ENCODE data around the gene NKX2-1.
A peak's percentile ranks its signal among the peaks of the same experiment; 100 is the strongest.

NKX2-1 gene

DNA sequence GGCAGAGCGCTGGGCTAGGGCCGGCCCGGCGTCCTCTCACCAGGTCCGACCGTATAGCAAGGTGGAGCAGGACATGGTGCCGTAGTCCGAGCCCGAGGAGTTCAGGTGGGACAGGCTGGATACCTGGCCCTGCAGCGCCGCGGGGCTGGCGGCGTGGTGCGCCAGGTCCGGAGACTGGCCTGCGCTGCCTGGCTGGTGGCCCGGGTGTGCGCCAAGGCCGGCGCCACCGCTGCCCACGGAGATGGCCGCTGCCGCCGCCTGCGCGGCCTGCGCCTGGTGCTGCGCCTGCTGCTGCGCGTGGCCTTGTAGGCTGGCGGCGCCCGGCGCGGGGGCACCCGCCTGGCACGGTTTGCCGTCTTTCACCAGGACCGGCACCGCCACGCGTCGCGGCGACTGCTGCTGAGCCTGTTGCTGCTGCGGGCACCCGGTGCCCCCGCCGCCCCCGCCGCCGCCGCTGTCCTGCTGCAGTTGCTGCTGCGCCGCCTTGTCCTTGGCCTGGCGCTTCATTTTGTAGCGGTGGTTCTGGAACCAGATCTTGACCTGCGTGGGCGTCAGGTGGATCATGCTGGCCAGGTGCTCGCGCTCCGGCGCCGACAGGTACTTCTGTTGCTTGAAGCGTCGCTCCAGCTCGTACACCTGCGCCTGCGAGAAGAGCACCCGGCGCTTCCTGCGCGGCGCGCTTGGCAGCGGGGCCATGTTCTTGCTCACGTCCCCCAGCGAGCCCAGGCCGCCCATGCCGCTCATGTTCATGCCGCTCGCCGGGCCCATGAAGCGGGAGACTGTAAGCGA is 2.6 kb downstream of the NKX2-1 start:
- no peak for DNase-seq

DNA sequence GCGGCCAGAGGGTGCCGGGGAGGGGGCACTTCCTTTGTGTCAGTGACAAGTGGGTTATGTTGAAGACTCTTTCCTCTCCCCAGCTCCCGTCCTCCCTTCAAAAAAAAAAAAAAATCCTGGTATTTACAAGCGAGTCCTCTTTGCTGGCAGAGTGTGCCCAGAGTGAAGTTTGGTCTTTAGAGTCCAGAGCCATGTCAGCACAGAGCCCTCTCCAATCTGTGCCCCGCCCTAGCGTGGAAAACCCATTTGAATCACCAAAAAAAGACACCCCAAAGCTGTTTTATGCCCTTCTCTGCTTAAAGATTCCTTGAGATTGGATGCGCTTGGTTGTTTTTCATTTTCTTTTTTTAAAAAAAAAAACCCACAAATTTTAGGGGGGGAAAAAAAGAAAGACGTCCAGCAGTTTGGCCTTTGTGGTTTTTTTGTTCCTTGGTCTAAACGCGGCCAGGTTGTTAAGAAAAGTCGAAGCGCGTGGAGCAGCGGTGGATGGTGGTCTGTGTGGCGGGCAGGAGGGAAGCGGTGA is 3.3 kb downstream of the NKX2-1 start:
- DNase-seq = no peak

DNA sequence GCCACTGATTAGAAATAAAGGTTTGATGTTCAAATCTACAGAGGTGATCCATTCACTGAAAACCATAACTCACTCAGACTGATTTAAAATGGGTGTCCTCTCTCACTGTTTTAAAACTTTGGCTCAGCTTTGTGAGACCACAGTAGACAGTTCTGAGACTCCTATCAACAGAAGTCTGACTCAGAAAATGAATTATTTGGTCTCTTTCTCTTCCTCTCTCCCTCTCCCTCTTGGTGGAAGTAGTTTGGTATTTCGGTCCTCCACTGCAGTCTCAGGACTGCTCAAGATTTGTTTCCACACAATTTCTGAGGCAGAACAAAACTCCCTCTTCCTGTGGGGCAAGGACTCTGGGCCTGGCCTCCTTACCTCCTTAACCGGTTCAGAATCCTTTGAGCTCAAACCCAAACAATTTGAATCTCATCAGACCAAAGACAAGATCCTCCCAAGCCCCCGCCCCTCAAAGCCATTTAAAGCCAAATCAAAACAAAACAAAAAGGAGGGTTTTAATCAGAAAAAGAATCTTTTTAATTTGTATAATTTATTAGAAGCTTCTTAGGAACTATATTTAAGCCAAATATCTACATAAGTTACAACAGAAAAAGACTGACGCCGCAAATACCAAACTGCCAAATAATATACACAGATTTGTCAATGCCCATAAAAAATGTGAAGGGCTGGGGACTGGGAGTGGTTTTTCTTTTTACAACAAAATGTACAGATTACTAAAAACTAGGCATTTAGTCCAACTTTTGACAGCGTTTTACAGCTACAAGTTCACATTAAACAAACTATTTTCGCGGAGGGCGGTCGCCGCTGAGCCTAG is 3.9 kb downstream of the NKX2-1 start:
- no peak for DNase-seq

DNA sequence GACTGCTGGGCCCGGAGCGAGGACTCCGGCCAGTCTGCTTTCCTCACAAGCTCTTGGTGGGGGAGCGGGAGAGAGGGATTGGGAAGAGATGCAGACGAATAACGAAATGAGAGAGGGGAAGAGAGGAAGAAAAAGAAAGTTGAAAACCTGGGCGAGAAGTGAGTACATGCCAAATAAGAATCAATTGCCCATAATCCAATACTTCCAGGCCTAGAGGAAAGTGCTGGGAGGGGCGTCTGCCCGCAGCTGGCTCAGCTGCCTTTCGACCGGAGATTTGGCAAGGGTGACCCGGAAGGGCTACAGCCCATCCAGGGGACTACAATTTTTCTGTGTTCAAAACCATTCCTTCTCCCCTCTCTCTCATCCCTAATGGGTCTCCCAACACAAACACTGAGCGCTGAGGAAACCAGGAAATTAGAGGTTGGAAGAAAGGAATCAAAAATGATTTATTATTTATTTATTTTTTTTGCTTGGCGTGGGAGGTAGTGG is 4.9 kb downstream of the NKX2-1 start:
- no peak for DNase-seq

DNA sequence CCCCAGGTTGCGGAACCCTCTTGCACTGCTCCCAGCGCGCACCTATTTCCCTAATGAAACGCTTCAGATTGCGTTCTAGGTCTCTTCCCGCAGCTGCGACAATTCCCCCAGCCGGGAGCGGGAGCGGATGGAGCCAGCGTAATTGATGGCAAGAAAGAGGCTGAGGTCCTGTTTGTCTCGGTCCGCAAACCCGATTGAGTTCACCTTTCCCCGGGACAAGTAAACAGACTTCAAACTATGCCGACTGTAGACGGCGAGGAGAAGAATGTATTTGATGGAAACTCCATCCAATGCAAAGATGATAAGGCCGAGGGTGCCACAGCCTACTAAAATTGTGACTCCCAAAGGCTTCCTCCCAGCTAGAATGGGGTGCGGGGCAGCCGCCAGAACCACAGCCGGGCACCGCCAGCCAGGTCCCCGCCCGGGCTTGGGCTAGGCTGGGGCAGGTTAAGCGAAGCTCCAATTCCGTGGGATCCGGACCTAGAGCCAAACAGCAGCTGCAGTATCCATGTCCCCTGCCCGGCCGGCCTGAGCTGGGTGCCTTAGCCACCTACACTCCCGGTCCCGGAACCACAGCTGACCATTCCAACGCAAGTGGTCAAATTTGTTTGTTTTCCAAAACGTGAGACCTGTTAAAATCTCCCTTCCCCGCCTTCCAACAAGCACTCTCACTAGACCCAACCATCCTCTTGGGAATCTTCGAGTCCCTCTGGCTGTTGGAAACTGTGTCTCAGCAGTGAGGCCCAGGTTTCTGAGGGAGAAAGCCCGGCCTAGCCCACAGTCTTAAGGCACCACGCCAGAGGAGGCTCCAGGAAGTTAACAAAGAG is 5.5 kb downstream of the NKX2-1 start:
- no peak for DNase-seq

DNA sequence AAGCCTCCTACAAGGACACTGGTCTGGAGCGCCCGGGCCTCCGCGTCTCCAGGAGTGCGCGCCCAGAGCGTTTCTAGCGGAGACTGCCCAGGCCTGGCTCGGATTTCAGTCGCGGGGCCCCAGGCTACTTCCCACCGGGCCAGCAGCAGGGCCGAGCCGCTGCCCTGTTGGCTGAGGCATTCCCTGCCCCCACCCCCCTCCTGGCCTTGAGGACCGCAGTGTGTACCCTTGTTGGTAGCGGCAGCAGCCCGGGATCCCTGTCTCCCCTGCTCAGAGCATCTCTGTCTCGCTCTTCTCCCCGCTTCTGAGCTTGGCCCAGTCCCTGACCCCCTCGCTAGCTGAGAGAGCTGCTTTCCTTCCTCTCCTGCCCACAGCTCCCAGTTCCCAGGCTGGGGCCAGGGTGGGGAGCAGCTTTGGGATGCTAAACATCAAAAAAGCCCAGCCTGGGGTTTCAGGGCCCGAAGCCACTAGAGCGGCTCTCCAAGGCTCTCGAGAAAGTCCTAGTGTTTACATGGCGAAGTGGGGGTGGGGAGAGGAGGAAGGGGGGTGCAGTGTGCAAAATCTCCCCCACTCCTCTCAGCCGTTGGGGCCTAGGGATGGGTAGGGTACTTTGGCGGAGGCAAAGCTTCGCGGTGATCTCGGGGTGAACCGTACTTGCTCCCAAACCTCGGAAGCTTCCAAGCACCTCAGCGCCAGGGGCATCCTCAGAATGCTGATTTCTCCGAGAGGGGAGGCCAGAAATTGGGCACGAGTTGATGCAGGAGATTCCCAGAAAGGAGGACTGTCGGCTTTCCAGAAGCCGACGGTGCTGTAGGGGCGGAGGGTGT is 6.4 kb downstream of the NKX2-1 start:
- DNase-seq = no peak

DNA sequence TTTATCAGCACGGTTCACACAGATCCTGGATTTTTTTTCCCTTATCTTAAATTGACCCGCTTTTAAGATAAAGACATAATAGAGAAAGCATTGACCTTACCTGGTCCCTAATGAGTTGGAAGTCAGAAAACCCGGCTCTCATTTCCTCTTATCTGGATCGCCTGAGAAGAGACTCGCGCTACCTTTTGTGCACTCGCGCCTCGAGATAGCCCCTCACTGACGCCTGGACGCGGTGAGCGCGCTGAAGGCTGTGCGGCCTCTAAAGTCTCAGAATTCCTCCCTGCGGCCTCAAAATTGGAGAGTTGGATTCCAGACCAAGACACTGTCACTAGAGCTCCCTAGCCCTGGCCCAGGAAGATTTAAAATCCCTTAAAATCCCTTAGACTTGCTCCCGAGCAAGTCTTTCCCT is 7.0 kb downstream of the NKX2-1 start:
- DNase-seq = no peak

DNA sequence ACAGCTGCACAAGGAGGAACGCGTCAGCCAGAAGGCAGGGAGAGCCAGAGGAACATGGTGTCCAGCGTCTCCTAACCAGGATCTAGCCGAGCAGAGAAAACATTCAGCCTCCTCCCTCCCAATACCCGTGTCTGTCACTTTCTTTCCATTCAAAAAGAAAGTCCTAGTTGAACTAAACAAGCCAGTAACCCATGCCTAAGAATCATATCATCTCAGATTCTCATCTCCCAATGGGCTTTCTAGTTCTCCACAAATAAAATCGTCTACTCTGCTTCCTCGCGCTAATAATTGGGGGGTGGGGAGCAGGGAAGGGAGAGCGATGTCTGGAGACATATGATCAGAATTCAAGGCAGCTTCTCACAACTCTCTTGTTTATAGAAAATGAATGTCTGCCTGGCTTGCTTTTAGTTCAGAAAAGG is 7.4 kb downstream of the NKX2-1 start:
- no peak for DNase-seq

DNA sequence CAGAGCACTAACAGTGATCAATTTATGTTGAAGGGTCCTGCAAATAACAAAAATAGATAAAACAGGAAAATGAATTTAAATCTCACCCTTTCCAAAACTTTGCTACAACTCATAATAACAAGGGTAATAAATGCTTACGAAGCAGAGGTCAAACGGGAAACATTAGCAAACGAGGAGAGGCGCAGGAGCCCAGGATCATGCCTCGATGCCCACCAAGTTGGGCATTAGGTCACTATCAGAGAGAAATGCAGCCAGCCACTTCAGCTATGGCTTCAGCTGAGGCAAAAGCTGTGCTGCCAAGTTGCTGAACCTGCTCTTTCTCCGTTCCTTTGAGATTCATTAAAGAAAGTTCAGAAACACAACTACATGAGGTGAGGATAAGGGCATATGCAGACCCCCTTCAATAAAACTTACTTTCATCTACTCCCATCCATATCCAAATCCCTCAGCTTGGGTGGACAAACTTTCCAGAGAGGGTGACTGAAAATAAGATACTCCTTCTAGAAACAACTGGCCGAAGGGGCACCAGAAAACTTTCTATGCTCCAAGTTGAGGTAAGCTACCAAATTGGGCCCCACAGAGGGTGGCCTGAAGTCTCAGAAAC is 7.9 kb downstream of the NKX2-1 start:
- DNase-seq = no peak

DNA sequence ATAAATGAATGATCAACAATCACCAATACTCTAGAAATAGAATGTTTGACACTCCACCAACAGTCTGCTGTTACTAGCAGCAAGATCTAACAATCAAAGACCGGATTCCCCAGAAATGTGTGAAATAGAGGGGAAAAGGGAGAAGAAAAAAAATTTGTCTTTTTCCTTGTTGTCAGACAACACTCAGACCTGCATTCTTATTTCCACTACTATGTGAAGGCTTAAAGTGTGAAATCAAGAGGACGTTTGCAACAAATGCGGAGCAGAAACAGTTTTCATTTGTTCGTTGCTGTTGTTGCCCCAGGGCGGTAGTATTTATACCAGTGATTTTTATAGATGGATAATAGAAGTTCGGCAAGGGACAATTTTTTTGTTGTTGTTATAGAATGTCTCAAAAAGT is 9.2 kb downstream of the NKX2-1 start:
- no peak for DNase-seq

DNA sequence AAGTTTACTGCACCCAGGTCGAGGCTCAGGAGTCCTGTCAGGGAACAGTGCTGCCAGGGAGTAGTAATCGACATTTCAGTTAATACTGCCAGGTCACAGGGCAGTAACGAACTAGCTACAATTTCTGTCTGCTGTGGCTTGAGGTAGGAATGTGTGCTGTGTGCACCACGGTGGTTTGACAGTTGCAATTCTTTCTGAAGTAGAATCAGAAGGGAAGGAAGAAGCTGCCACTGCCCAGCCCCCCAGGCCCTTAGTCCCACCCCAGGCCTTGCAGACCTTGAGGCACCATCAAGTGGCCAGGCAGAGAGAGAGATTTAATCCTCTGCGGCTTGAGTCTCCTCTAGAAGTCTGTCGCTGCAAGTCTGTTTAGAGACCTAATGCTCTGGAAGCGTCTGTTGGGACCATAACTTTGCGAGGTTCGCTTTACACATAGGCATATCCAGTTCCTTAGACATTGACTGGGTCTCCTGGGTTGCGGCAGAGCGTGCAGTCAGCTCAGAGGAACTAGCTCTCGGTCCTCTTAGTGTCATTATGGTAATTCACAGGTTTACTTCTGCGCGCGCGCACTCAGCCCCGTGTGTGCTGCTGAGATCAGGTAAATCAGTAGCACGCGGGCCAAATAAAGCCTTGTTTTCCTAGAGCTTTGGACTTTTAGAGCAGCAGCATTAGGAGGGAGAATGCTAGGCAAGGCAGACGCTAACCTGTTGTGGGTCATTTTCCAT is 9.8 kb downstream of the NKX2-1 start:
- DNase-seq = peak; percentile 38

DNA sequence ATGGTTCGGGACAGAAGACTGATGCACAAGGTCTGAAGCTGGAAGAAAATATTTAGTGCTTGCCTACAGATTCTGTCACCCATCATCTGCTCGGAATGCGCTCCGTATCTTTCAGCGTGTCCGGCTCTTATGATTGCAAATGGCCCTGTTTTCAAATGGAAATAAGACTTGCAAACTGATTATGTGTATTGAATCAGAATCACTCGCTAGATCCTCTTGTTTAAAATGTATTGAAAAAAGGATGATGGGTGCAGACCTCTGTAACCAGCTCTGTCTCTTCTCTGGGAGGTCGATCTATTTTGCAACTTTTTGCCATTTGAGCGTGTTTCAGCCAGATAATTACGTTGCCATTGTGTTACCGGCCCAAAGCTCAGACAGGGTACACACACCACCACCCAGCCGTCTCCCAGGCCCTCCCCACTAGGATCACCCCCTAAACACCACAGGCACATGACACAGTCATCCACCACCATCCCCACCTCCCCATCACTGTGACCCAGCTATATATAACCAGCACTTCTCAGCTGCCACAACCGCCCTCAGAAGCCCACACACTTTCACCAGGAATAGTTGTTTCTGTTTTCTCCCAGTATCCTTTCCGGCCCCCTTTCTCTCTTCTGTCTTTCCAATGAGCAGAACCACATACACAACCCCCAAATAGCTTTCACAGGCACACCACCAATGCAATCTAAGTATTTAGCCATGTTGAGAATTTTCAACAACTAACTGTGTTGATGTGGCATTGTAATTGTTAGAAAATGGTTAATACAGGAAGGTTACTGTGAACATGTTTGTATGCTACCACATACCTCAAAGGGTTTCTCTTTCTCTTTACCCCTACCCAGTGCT is 10.7 kb downstream of the NKX2-1 start:
- DNase-seq = no peak

DNA sequence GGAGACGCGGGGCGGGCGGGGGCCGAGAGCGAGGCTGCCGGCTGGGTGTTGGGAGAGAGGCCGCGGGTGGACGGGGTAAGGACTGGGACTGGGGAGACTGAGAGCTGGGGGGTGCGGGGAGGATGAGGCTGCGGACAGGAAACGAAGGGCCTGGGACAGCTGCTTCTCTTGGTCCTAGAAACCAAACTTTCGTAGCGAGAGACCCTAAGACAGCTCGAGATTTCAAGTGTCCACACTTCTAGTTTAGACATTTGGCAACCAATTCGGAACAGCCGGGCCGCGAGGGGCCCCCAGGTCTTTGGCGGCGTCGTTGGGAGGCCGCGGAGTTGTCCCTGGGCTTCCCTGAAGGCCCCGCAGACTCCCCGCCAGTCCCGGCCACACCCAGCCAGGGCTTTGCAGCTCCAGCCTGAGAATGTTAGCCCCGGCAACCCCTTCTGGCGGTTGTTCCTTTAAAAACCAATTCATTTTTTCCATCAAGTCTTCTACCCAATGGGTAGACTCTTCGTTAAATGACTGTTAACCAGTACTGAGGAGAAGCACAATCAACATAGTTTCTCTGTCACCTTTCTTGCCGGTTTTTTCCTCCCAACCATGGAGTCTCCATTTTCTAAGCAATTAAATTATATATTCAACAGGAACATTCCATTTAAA is 11.5 kb downstream of the NKX2-1 start:
- DNase-seq = no peak

DNA sequence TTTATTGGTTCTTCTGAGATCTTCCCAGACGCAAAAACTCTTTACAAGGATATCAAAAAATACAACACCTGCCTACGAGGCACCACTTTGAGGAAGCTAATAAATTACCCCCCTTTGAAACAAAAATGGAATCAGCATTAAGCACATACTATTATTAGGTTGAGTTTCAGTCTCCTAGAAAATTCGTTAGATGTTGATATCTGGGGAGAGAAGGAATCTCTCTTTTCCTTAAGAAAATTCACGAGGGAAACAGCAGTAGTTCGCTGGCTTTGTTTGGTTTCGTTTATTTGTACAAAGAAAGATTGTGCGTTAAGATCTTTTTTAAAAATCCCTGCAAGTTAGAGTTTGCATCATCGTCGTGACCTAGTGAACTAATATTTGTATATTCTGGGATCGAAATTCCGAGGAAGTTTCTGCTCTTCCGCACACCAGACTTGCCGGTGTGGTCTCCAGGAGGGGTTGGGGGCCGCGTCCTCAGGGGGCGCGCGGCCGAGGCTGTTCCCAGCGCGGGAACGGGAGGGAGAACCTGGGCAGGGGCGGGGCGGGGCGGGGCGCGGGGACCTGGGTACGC is 12.1 kb downstream of the NKX2-1 start:
- DNase-seq = no peak

DNA sequence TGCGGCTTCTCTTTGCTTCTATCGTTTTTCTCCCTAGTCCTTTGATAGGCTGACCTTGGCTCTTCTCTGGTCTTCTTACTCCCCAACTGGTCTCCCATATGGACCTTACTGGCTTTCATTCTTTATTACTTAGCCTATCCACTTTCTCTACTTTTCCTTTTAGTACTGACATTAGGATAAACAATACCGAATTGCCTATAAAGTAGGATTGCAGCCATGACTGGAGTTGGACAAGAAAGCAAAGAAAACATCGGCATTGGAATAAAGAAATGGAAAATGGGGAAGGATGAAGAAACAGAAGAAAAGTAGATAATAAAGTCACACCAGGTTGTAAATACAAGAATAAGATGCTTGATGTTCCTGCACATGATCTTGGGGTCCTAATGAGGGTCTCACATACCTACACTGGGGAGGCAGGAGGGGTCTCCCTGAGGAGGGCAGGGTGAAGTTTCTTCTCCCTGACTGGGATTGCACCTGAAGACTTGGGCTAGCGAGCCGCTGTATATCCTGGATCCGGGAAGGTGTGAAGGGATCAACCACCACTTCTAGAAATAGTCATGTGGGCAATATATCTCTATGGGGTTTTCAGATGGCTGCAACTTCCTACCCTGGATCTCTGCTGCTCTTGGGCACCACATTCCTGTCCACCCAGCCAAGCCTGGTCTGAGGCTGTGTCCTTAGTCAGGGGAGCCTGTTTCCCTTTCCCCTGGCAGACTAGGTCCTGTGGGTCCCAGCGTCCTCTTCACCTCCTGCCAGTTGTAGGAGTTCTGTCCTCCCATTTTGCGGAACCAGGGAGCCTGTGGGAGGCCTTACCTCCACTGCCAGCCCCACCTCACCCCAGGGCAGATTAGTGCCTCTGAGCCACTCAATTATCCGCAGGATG is 13.1 kb downstream of the NKX2-1 start:
- DNase-seq = no peak

DNA sequence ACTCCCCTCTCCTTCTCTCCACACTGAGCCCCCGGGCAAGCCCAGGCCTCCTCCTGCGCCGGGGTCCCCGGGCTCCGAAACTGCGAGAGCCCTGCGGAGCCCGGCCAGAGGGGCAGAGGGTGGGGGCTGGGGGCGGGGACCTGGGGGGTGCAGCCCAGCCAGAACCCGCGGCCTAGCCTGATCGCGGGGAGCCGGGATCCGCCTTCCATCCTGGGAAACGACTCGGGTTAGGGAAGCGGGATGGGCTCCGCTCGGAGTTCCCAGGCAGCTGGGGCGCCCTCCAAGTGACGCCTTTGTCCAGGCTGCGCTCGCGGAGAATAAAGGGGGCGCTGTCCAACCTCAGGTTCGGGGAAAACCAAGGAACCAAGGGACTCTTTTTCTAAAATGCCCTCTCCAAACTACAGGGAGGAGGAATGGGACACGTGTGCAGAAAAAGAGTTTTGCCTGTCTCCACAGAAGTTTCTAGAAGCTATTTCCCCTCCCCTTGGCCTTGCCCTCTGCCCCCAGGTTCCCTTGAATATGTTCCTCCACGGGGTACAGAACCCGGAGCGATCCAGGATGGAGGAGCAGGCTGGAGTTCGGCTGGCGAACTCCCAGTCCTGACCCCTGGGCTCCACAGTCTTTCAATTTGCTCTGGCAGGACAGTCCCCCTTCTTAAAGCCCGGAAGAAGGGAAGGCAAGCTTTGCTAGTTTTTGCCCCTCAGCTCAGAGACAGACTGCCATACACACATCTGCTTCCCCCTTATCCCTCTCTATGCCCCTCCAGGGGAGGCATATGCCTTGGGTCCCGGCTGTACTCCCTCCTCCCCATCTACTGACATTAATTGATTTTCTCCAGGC is 13.9 kb downstream of the NKX2-1 start:
- DNase-seq = no peak
